GM21528 (cell line): ENCODE measurements around the gene NFKB1.

Source experiments
- ATAC-seq: cut with Tn5 transposase; IDR thresholded peaks from one replicate; pipeline ENCODE4 v1.9.1; 2021; ENCODE audit warnings: mild to moderate bottlenecking, moderate library complexity; ENCODE audit not compliant: unreplicated experiment, low FRiP score

Gene NFKB1

GRCh38 chr4:102620697-102621497, 119.7 kb downstream of the NFKB1 start:
- no peak for ATAC-seq

GRCh38 chr4:102623622-102624021, 122.5 kb downstream of the NFKB1 start:
- no peak for ATAC-seq

GRCh38 chr4:102624505-102624904, 123.3 kb downstream of the NFKB1 start:
- no peak for ATAC-seq

GRCh38 chr4:102625232-102625930, 124.2 kb downstream of the NFKB1 start:
- peak; percentile 89 for ATAC-seq

- ATAC-seq: no peak
These were observed 126.8 kb downstream of the NFKB1 start for GRCh38 chr4:102627831-102628523.

GRCh38 chr4:102629673-102630072, 128.5 kb downstream of the NFKB1 start:
- ATAC-seq: no peak

GRCh38 chr4:102631616-102632015, 130.5 kb downstream of the NFKB1 start:
- no peak for ATAC-seq

- no peak for ATAC-seq
These were observed 131.3 kb downstream of the NFKB1 start for GRCh38 chr4:102632241-102633065.

- ATAC-seq: no peak
These were observed 131.9 kb downstream of the NFKB1 start for GRCh38 chr4:102633100-102633499.

GRCh38 chr4:102637391-102637790, 136.2 kb downstream of the NFKB1 start:
- no peak for ATAC-seq

GRCh38 chr4:102638621-102639020, 137.5 kb downstream of the NFKB1 start:
- no peak for ATAC-seq

GRCh38 chr4:102639598-102639997, 138.4 kb downstream of the NFKB1 start:
- no peak for ATAC-seq

GRCh38 chr4:102640669-102641068, 139.5 kb downstream of the NFKB1 start:
- ATAC-seq: no peak

GRCh38 chr4:102641793-102642192, 140.6 kb downstream of the NFKB1 start:
- ATAC-seq: no peak

GRCh38 chr4:102642631-102643298, 141.6 kb downstream of the NFKB1 start:
- no peak for ATAC-seq

- ATAC-seq: no peak
These were observed 146.0 kb downstream of the NFKB1 start for GRCh38 chr4:102647117-102647516.

- ATAC-seq: no peak
These were observed 156.0 kb downstream of the NFKB1 start for GRCh38 chr4:102657206-102657605.

- ATAC-seq: no peak
These were observed 161.9 kb downstream of the NFKB1 start for GRCh38 chr4:102663073-102663472.

- ATAC-seq: no peak
These were observed 164.4 kb downstream of the NFKB1 start for GRCh38 chr4:102665527-102665926.
